Gastrocnemius medialis (tissue), 4 donors: ENCODE measurements around the gene PADI3. TPM values are rescaled to one million over a fixed set of nuclear protein-coding genes. Genes with fewer than 3 reads are reported as not detected.

Source experiments
- ATAC-seq, 2 donors: fragments of 150-250 bp; one replicate each; pipeline ENCODE4 v1.9.1; 2016
- DNase-seq, 2 donors: peaks; one replicate each; pipeline ENCODE4 v3.0.0-alpha.2; 2019
- H3K27ac ChIP-seq, 4 donors: fragments of 200-600 bp; sonication (generic); 1 replicate in 1 of 4; 2 replicates in 3 of 4; pipeline ENCODE4 v1.5.1; 2016 to 2018; ENCODE audit warnings: mild to moderate bottlenecking in 2 of 4, moderate library complexity in 1 of 4
- H3K27me3 ChIP-seq, 3 donors: fragments of 200-600 bp; sonication (generic) in 2 of 3; 1 replicate in 1 of 3; 2 replicates in 2 of 3; pipeline versions ENCODE4 v1.5.1 to v1.6.0; 2016 to 2019; ENCODE audit warnings: mild to moderate bottlenecking in 1 of 3, moderate library complexity in 1 of 3
- H3K36me3 ChIP-seq, 2 donors: fragments of 200-600 bp; sonication (generic) in 1 of 2; one replicate each; pipeline ENCODE4 v1.5.1; 2017 to 2018
- H3K4me1 ChIP-seq, 2 donors: fragments of 200-600 bp; sonication (generic) in 1 of 2; one replicate each; pipeline ENCODE4 v1.5.1; 2016 to 2017; ENCODE audit warnings: mild to moderate bottlenecking in 2 of 2
- H3K4me3 ChIP-seq, 4 donors: fragments of 200-600 bp; sonication (generic) in 3 of 4; 1 replicate in 1 of 4; 2 replicates in 3 of 4; pipeline ENCODE4 v1.5.1; 2016 to 2019; ENCODE audit warnings: mild to moderate bottlenecking in 2 of 4
- H3K9me3 ChIP-seq, 3 donors: fragments of 200-600 bp; sonication (generic) in 2 of 3; 1 replicate in 1 of 3; 2 replicates in 2 of 3; pipeline ENCODE4 v1.5.1; 2016 to 2019
- CTCF ChIP-seq, 5 experiments: fragments of 450-650 bp in 3 of 5; fragments of 200-600 bp in 2 of 5; sonication (generic) in 2 of 5; IDR thresholded peaks in 4 of 5; conservative IDR thresholded peaks in 1 of 5; 1 replicate in 4 of 5; 2 replicates in 1 of 5; pipeline ENCODE4 v1.5.1; 2016 to 2019; ENCODE audit warnings: antibody characterized with exemption in 5 of 5, mild to moderate bottlenecking in 3 of 5, moderate library complexity in 3 of 5
- POLR2A ChIP-seq, 2 donors: fragments of 450-650 bp; IDR thresholded peaks; one replicate each; pipeline ENCODE4 v1.6.1; 2017; ENCODE audit warnings: antibody characterized with exemption in 2 of 2, mild to moderate bottlenecking in 2 of 2, moderate library complexity in 2 of 2
- in situ Hi-C, 4 donors: fragments of 200-750 bp; cut with MboI; loops; one replicate each; pipeline versions ENCODE4 v1.15.0 to v1.8.0; 2017; ENCODE audit warnings: low sequenced_read_pairs in 4 of 4
- intact Hi-C: fragments of 100-400 bp; cut with DNase I; formaldehyde crosslinking; loops from one replicate; pipeline ENCODE4 v1.15.1; 2023; ENCODE audit warnings: low total_unique reads
- total RNA-seq, 4 donors: library from RNA; depleted of rRNA; stranded (reverse); fragments of >200 nt; gene quantifications; one replicate each; pipeline versions ENCODE4 v1.1.0 to v1.2.3, GENCODE V29; 2016

Gene PADI3
- total RNA-seq, 4 donors from 2014 or later, result not detected

GRCh38 chr1:17229379-17229778 lies 19.5 kb upstream of the PADI3 start:
- Histone ChIP-seq H3K27ac (no peak overlapping the region), H3K4me3 (no peak overlapping the region), H3K27me3 (no peaks in the 10 kb centered on the region), H3K9me3 (no peaks in the 10 kb centered on the region), H3K36me3 (no peaks in the 10 kb centered on the region), H3K4me1 (peaks cover 0 to 8% of the 10 kb centered on the region in 2 donors)
- in situ Hi-C loops (no loop called here), intact Hi-C loops (no loop called here)
- no peak for ATAC-seq
- no peak for TF ChIP-seq CTCF (IDR thresholded peaks at IDR 0.05 in 4 of 5, conservative IDR thresholded peaks at IDR 0.05 in 1 of 5)
- TF ChIP-seq POLR2A (IDR thresholded peaks at IDR 0.05), result no peak
- no peak for DNase-seq

DNA sequence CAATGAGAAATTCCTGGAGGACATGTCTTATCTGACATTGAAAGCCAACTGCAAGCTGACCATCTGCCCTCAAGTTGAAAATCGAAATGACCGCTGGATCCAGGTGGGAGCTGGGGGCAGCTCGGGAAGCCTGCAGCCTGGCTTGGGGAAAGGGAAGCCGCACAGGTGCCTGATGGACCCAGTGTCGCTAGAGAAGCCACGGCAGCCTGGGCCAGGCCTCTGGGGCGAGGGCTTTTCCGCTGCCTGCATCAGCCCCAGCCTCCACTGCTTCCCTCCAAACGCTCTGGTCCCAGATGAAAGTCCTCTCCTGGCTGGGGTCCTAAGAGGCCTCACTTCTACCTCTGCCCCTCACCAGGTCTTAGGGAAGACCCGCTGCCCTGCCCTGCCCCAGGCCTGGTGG lies 18.8 kb upstream of the PADI3 start:
- TF ChIP-seq CTCF (IDR thresholded peaks at IDR 0.05 in 4 of 5, conservative IDR thresholded peaks at IDR 0.05 in 1 of 5) (no peak), POLR2A (IDR thresholded peaks at IDR 0.05) (no peak)
- intact Hi-C loops (no loop called here), in situ Hi-C loops (loop anchor here in 2 of 4 donors (5.0 kb wide), 1 partner anchor 103 kb away; no protein-coding TSS in a partner anchor)
- Histone ChIP-seq H3K9me3 (no peaks in the 10 kb centered on the region), H3K4me3 (no peak overlapping the region), H3K4me1 (peaks cover 0 to 9% of the 10 kb centered on the region in 2 donors), H3K27me3 (no peaks in the 10 kb centered on the region), H3K36me3 (no peaks in the 10 kb centered on the region), H3K27ac (no peak overlapping the region)
- no peak for DNase-seq
- ATAC-seq, result no peak

- Histone ChIP-seq H3K4me3 (no peak overlapping the region), H3K9me3 (no peaks in the 10 kb centered on the region), H3K27me3 (no peaks in the 10 kb centered on the region), H3K36me3 (no peaks in the 10 kb centered on the region), H3K27ac (no peak overlapping the region), H3K4me1 (peaks cover 0 to 9% of the 10 kb centered on the region in 2 donors)
- ATAC-seq (no peak), DNase-seq (no peak)
- intact Hi-C loops (no loop called here), in situ Hi-C loops (loop anchor here in 2 of 4 donors (5.0 kb wide), 1 partner anchor 103 kb away; no protein-coding TSS in a partner anchor)
- TF ChIP-seq CTCF (IDR thresholded peaks at IDR 0.05 in 4 of 5, conservative IDR thresholded peaks at IDR 0.05 in 1 of 5) (no peak), POLR2A (IDR thresholded peaks at IDR 0.05) (no peak)
These were observed 18.1 kb upstream of the PADI3 start for GRCh38 chr1:17230671-17231310.

DNA sequence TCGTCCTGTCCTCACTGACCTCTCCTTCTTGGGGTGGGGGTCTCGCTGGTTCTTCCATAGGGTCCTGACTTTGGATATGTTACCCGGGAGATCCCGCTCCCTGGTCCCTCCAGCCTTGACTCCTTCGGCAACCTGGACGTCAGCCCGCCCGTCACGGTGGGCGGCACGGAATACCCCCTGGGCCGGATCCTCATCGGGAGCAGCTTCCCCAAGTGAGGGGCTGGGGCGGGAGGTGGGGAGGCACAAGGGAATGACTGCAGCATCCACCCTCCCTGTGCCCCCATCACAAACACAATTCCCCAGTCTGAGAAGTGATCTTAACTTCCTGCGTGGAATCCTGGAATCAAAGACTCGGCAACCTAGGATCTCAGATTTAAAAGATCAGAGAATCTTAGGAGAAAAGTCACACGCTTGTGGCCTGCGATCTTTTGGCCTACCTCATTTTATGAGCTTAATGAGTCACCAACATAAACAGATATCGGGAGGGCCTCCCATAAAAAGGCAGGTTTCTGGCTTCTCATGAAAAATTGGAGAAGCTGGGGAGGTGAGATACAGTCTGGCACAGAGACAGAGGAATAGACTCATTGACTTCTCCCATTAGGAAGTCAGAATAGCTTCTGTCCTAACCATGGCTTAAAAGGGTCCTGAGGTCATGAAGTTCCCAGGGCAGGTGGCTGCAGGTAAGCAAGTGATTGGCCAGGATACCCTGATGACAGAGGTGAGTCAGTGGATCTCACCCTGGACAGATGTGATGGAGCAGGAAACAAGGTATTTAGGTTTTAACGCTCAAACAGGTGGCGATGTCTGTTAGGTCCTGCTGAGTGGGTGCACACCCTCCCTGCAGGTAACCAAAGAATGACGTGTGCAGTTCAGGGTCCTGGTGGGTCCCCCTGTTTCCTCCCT lies 15.9 kb upstream of the PADI3 start:
- Histone ChIP-seq H3K4me1 (peaks cover 0 to 9% of the 10 kb centered on the region in 2 donors), H3K36me3 (no peaks in the 10 kb centered on the region), H3K9me3 (no peaks in the 10 kb centered on the region), H3K27ac (no peak overlapping the region), H3K27me3 (no peaks in the 10 kb centered on the region), H3K4me3 (no peak overlapping the region)
- ATAC-seq, result no peak
- in situ Hi-C loops, result loop anchor here in 2 of 4 donors (5.0 kb wide), 1 partner anchor 106 kb away; no protein-coding TSS in a partner anchor
- TF ChIP-seq POLR2A (IDR thresholded peaks at IDR 0.05), result no peak
- DNase-seq, result no peak
- intact Hi-C loops, result no loop called here
